Measurements from ENCODE around the gene PCDHB7. TPM values are rescaled to one million over a fixed set of nuclear protein-coding genes. Genes with fewer than 3 reads are reported as not detected.
"Not testable (repeated sequence)": the region's sequence is repeated elsewhere in the genome, so short reads cannot be mapped to it uniquely, and the experiment has no call there.

The PCDHB7 gene
- total and polyA plus RNA-seq, 2 of the 4 experiments (the other 2 are of a cell fraction), result 0.18 to 0.38 TPM

DNA sequence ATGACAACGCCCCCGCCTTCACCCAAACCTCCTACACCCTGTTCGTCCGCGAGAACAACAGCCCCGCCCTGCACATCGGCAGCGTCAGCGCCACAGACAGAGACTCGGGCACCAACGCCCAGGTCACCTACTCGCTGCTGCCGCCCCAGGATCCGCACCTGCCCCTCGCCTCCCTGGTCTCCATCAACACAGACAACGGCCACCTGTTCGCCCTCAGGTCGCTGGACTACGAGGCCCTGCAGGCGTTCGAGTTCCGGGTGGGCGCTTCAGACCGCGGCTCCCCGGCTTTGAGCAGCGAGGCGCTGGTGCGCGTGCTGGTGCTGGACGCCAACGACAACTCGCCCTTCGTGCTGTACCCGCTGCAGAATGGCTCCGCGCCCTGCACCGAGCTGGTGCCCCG, 6.9 kb downstream of the PCDHB7 start:
- H3K4me2 ChIP-seq (ENCODE audit: low read depth, low read length); H2BK20ac ChIP-seq (ENCODE audit: low read depth, low read length); H2AK9ac ChIP-seq (replicated peaks; ENCODE audit: low read depth, low read length, poor library complexity); H2BK120ac ChIP-seq (ENCODE audit: low read depth, low read length); intact Hi-C loops (cut with micrococcal nuclease); H3K79me1 ChIP-seq (ENCODE audit: low read depth in 1 of 2, low read length in 2 of 2); H4K20me1 ChIP-seq (ENCODE audit: insufficient read depth, low read length); BruUV-seq (replicated peaks); H2BK5ac ChIP-seq (ENCODE audit: low read depth, low read length, poor library complexity, severe bottlenecking); H3K14ac ChIP-seq (replicated peaks; ENCODE audit: low read depth, low read length); H4K91ac ChIP-seq (ENCODE audit: insufficient read depth, low read depth, low read length); CTCF ChIA-PET; H3K18ac ChIP-seq (ENCODE audit: low read depth, low read length); ATAC-seq (ENCODE audit: low read depth); POLR2A ChIA-PET (ENCODE audit: unreplicated experiment); H3K9me1 ChIP-seq (ENCODE audit: insufficient read depth, low read length); H2AK5ac ChIP-seq (ENCODE audit: low read depth, low read length); H4K8ac ChIP-seq (ENCODE audit: low read depth in 2 of 2, low read length in 2 of 2); H3K36me3 ChIP-seq (ENCODE audit: control insufficient read depth, insufficient read depth, low read length); H4K5ac ChIP-seq (ENCODE audit: low read depth, low read length); H3K23ac ChIP-seq (ENCODE audit: low read depth, low read length); H3K4ac ChIP-seq (ENCODE audit: low read depth, low read length); H3K27me3 ChIP-seq (ENCODE audit: control insufficient read depth, insufficient read depth, low read length); H2AFZ ChIP-seq (replicated peaks; ENCODE audit: low read length, poor library complexity); H2BK15ac ChIP-seq (ENCODE audit: low read depth, low read length); H3K56ac ChIP-seq (ENCODE audit: extremely low read depth, insufficient read depth, low read length); H3K4me1 ChIP-seq (ENCODE audit: control insufficient read depth, insufficient read depth, low read length); H3K9ac ChIP-seq (ENCODE audit: low read depth, low read length); H3K27ac ChIP-seq (ENCODE audit: insufficient read depth, low read length); DNase-seq; H3K4me3 ChIP-seq (ENCODE audit: insufficient read depth, low read depth, low read length); in situ Hi-C loops (cut with MboI; ENCODE audit: low sequenced_read_pairs); dilution Hi-C loops (cut with HindIII; ENCODE audit: low sequenced_read_pairs, unreplicated experiment): not testable (repeated sequence)
- H3K9me3 ChIP-seq (ENCODE audit: control insufficient read depth, insufficient read depth, low read length), result peaks cover 20% of the 10 kb centered on the region; the same call in 1 of the 2 replicates
- 40% methylated on average over 1 of the region's 39 CpGs; no CpG with 5 or more reads in 1 of the 2 experiments for WGBS, 2 experiments (ENCODE audit: extremely low coverage in 2 of 2, insufficient read length in 1 of 2)

DNA sequence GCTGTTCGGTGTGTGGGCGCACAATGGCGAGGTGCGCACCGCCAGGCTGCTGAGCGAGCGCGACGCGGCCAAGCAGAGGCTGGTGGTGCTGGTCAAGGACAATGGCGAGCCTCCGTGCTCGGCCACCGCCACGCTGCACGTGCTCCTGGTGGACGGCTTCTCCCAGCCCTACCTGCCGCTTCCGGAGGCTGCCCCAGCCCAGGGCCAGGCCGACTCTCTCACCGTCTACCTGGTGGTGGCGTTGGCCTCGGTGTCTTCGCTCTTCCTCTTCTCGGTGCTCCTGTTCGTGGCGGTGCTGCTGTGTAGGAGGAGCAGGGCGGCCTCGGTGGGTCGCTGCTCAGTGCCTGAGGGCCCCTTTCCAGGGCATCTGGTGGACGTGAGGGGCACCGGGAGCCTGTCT, 7.4 kb downstream of the PCDHB7 start:
- CTCF ChIA-PET; H4K5ac ChIP-seq (ENCODE audit: low read depth, low read length); H3K36me3 ChIP-seq (ENCODE audit: control insufficient read depth, insufficient read depth, low read length); H4K8ac ChIP-seq (ENCODE audit: low read depth in 2 of 2, low read length in 2 of 2); H2BK120ac ChIP-seq (ENCODE audit: low read depth, low read length); H3K23ac ChIP-seq (ENCODE audit: low read depth, low read length); H3K79me1 ChIP-seq (ENCODE audit: low read depth in 1 of 2, low read length in 2 of 2); BruUV-seq (replicated peaks); dilution Hi-C loops (cut with HindIII; ENCODE audit: low sequenced_read_pairs, unreplicated experiment); H2AK9ac ChIP-seq (replicated peaks; ENCODE audit: low read depth, low read length, poor library complexity); H2BK20ac ChIP-seq (ENCODE audit: low read depth, low read length); H2AK5ac ChIP-seq (ENCODE audit: low read depth, low read length); intact Hi-C loops (cut with micrococcal nuclease); H4K91ac ChIP-seq (ENCODE audit: insufficient read depth, low read depth, low read length); H2BK15ac ChIP-seq (ENCODE audit: low read depth, low read length); H2AFZ ChIP-seq (replicated peaks; ENCODE audit: low read length, poor library complexity); H3K9ac ChIP-seq (ENCODE audit: low read depth, low read length); H3K14ac ChIP-seq (replicated peaks; ENCODE audit: low read depth, low read length); H3K9me1 ChIP-seq (ENCODE audit: insufficient read depth, low read length); H3K56ac ChIP-seq (ENCODE audit: extremely low read depth, insufficient read depth, low read length); H2BK5ac ChIP-seq (ENCODE audit: low read depth, low read length, poor library complexity, severe bottlenecking); H3K4me3 ChIP-seq (ENCODE audit: insufficient read depth, low read depth, low read length); ATAC-seq (ENCODE audit: low read depth); DNase-seq; H3K18ac ChIP-seq (ENCODE audit: low read depth, low read length); H3K4me2 ChIP-seq (ENCODE audit: low read depth, low read length); H3K4ac ChIP-seq (ENCODE audit: low read depth, low read length); in situ Hi-C loops (cut with MboI; ENCODE audit: low sequenced_read_pairs); H3K27me3 ChIP-seq (ENCODE audit: control insufficient read depth, insufficient read depth, low read length); H3K27ac ChIP-seq (ENCODE audit: insufficient read depth, low read length); H3K4me1 ChIP-seq (ENCODE audit: control insufficient read depth, insufficient read depth, low read length); H4K20me1 ChIP-seq (ENCODE audit: insufficient read depth, low read length); POLR2A ChIA-PET (ENCODE audit: unreplicated experiment): not testable (repeated sequence)
- no CpG with 5 or more reads among the region's 32 CpGs for WGBS, 2 experiments (ENCODE audit: extremely low coverage in 2 of 2, insufficient read length in 1 of 2)
- peaks cover 23% of the 10 kb centered on the region; the same call in 1 of the 2 replicates for H3K9me3 ChIP-seq (ENCODE audit: control insufficient read depth, insufficient read depth, low read length)

Measured in IMR-90 (cell line).